Measurements from ENCODE around the gene BRD3OS.
A peak's percentile ranks its signal among the peaks of the same experiment; 100 is the strongest.

Gene BRD3OS

DNA sequence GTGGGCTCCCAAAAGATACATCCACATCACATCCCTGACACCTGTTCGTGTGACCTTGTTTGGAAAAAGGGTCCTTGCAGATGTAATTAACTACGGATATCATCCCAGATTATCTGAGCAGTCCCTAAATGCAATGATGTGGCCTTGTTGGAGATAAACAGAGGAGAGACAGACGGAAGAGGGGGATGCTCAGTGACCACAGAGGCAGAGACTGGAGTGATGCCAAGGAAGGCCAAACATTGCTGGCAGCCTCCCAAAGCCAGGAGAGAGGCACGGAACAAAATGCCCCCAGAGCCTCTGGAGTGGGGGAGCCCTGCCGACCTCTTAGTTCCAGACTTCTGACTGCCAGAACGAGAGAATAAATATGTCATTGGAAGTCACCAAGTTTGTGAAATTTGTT is 18.1 kb upstream of the BRD3OS start:
- no peak for ATAC-seq

DNA sequence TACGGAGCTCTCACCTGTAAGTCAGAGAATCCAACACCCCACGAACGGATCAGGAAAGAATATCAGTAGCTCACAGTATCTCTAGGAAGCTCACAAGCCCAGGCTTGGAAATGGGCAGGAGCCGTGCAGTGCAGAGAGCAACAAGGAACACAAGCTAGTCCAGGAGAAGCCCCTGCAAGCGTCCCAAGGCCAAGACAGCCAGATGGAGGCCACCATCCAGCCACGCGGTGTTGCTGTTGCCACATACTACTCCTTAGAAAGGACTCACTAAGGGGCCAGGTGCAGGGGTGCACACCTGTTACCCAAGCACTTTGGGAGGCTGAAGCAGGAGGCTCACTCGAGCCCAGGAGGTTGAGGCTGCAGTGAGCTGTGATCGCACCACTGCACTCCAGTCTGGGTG is 17.7 kb upstream of the BRD3OS start:
- no peak for ATAC-seq

DNA sequence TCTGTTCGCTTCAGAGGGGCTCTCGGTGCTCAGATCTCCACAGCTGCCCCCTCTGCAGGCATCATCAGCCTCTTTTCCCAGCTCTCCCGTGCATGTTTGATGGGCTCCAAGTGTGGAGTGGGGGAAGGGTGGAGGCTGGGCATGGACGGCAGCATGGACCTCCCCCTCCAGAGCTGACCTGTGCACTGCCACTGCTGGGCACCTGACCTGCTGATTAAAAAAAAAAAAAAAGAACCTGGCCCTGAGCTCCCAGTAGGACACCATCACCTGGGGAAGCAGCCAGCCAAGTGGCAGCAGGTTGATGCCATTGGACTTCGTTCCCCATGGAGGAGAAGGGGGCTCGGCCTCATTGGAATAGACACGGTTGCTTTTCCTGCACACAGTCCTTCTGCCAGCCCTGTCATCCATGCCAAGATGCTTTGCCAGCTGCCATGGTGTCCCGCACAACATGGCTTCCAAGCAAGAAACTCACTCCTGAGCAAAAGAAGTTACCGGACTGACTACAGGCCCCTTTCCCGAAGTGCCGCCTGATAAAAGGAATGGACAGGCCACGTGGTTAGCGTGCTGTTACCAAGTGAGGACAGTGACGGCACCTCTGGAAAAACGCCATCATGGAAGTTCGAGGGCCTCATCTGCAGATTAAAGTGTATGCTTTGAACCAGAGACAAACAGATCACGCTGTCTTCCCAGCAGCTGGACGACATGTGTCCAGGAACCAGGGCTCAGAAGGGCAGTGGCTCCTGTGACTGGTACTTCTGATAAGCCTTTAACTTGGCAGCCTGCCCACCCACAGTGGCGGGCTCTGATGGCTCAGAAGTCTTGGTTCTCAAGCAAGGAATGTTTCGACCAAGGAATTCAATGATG is 14.7 kb upstream of the BRD3OS start:
- ATAC-seq, result no peak

DNA sequence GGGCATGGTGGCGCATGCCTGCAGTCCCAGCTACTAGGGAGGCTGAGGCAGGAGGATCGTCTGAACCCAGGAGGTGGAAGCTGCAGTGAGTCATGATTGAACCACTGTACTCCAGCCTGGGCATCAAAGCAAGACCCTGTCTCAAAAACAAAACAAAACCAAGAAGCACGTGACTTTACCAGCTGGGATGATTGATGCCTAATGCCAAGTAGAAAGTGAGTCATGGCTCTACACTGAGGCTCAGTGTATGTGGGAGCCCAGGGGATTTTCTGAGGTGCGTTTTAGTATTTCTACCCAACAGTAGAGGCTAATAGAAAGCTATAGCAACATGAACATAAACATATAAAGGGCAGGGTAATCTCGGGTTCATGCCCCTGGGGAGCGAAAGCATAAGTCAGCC is 13.9 kb upstream of the BRD3OS start:
- ATAC-seq, result no peak

DNA sequence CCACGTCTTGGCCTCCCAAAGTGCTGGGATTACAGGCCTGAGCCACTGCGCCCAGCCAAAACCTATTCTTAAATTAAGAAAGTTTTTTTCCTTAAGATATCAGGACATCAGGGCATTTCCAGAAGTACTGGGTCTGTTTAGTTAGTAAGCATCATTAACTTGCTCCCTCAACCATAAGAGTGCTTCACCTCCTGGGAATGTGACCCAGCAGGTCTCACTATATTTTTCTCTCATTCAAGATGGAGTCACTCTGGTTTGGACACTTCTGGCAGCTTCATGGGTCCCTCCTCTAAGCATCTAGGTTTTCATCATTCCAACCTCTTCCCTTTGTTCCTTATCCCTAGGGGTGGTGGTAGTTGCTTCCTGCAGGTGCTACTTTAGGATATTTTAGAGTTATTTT is 10.3 kb upstream of the BRD3OS start:
- no peak for ATAC-seq

DNA sequence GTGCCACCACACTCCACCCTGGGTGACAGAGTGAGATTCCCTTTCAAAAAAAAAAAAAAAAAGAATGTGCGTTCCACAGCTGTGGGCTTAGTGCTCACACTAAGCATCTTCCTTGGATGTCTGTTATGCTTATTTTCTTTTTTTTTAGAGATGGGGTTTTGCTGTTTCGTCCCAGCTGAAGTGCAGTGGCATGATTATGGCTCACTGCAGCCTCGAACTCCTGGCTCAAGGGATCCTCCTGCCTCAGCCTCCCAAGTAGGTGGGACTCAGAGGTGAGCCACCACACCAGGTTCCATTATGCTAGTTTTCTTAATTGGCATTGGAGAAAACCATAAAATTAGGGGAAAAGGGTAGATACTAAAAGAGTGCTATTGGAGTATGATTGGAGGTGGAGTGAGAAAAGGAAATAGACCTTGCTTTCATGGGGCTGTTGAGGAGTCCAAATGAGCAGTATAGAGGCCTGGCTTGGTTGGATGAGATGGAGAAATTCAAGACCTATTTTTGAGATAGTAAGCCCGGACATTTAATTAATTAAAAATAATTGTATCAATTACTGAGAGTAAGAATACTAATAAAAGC is 978 bp upstream of the BRD3OS start:
- ATAC-seq, result no peak

DNA sequence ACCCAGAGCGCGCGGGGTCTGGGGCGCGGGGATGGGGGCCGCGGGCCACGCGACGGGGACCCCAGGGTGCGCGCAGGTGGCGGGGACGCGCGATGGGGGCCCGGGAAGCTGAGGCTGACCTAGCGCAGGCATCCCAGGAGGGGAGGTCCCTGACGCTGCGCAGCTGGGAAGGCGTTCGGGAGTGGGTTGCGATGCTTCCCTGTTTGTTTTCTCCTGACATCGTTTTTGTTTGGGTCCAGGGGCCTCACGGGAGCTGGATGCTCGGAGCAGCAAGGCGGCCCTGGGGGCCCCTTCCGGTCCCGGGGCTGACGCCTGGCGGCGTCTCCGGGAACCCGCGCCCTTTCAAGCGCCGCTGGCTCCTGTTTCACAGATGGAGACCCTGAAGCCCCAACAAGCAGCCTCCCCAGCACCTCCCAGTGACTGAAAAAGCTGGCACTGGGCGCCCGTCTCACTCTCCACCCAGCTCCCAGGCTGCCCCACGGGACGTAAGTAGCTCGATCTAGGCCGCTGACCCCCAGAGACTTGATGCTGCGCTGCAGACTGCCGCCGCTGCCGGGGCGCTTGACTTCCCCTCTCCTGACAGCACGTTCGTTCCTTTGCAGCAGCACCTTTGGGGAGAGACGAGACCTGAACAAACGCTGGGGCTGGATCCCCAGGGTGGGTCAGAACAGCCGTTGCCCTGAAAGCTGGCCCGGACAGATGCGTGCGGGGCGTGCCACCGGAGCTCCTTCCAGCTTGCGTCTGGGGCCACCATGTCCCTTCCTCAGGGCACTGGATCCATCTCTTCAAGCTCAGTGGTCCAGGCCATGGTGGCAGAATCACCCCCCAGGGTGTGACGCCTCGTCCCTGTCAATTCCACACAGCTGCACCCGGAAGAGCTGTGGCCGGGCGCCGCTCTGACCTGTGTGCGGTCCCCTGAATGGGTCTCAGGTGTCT is 593 bp downstream of the BRD3OS start:
- peak; percentile 26 to 27 for ATAC-seq

DNA sequence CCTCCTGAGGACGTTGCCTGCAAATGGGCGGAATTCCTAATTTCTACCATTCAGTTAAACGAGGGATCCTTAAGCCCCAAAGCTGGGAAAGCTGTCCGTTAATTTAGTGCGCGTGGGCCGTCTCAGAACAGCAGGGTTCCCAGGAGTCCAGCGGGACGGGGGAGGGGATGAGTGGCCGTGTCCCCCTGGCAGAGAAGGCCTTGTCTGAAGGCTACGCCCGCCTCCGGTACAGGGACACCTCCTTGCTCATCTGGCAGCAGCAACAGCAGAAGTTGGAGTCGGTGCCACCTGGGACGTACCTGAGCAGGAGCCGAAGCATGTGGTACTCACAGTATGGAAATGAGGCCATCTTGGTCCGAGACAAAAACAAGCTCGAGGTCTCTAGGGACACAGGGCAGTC is 1.3 kb downstream of the BRD3OS start:
- ATAC-seq, result no peak

DNA sequence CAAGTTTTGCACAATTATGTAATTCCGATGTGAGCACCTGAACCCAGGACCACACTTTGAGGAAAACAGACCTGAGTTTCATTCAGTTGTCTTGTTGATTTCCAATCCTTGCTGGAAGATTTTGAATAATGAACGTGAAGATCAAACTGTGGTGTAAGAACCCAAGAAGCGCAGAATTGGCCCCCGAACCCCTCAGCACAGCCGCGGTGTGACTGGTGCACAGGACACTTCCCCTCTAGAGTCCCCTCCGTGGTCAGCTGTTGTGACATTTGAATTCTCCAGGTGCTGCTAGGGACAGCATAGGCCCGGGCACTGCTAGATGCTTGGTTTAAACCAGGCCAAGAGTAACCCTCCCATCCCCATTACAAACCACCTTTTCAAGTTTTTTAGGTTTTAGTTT is 1.7 kb downstream of the BRD3OS start:
- ATAC-seq, result no peak

DNA sequence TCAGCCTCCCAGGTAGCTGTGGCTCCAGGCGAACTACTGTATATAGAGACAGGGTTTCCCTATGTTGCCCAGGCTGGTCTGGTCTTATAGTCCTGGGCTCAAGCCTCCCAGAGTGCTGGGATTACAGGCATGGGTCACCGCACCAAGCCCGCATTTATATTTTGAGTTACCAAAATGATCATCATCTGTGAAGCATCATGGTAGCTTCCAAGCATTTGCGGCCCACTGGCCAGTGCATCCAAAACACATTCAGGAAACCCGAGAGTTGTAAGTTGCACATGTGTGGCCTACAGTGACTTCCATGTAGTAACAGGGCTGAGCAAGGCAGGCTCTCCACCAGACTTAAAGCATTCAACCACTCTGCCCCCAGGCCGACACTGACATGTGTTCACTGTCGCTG is 2.3 kb downstream of the BRD3OS start:
- no peak for ATAC-seq

DNA sequence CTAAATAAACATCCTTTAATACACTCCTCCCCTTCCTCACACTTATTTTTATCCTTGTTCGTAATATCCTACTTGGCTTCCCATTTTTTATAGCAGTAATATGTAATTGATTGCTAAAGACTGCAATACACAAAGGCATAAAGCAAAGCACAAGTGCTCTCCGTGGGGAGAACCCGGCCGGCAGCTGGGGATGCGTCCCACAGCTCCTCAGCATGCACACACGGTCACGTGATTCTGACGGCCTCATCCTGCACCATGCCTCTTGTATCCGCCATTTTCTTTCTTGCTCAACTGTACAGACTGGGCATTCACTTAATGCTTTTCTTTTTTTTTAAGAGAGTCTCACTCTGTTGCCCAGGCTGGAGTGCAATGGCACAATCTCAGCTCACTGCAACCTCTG is 2.8 kb downstream of the BRD3OS start:
- no peak for ATAC-seq

DNA sequence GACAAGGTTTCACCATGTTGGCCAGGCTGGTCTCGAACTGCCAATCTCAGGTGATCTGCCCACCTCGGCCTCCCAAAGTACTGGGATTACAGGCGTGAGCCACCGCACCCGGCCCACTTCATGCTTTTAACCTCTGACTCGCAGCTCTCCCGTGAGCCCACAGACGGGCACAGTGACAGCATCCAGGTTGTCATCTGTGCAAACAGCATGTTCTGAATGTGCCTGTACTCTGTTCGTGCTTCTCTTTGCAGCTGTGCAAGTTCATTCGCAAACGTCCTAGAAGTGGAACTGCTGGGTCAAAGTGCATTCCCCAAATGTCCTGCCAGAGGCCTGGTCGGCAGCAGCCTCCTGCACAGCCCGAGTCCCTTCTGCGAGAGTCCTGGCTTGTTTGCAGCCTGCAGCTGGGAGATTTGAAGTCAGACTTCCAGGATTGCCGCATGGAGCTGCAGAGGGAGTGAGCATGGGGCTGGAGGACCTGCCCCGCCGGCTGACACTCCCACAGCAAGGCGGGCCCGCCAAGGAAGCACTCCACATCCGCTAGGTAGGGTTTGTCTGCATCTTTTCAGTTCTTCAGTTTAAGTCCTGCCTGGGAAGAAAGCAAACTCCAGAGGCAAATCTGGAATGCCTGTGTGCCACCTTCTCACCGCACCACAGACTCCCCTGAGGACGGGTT is 3.4 kb downstream of the BRD3OS start:
- no peak for ATAC-seq

DNA sequence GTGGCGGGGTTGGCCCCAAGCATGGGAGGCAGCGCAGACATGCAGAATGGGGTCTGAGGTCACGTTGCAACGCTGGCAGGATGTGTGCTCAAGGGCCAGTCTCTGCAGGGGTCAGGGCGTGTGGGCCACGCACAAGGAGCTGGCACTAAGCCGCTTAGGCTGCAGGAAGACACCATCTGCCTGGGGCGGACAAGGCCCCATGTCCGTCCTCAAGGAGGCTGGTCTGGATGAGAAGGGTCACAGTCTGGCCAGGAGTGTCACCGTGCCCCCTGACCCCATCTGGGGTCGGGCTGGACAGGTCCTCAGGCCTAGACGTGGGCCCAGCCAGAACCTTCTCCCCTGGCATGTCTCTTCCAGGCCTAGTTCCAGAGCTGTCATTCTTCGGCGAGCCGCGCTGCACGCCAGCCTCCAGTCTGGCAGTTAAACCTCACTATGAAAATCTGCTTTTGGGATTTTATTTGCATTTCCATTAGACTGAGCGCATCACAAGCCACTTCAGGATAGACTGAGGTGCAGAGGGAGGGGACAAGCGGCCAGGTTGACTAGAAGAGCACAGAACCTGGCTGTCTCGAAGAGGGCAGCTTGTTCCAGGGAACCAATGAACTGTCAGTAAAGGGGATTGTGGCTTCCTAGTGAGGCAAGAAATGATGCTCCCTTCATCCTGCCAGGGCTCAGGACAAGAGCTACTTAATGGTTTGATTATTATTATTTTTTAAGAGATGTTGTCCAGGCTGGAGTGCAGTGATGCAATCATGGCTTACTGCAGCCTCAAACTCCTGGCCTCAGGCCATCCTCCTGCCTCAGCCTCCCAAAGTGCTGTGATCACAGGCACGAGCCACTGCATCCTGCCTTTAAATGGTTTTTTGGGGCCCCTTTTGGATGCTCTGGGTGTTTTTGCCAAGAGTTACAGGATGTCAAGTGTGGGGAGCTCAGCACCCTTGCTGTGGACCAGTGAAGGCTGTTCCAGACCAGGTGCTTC is 4.3 kb downstream of the BRD3OS start:
- ATAC-seq, result no peak

DNA sequence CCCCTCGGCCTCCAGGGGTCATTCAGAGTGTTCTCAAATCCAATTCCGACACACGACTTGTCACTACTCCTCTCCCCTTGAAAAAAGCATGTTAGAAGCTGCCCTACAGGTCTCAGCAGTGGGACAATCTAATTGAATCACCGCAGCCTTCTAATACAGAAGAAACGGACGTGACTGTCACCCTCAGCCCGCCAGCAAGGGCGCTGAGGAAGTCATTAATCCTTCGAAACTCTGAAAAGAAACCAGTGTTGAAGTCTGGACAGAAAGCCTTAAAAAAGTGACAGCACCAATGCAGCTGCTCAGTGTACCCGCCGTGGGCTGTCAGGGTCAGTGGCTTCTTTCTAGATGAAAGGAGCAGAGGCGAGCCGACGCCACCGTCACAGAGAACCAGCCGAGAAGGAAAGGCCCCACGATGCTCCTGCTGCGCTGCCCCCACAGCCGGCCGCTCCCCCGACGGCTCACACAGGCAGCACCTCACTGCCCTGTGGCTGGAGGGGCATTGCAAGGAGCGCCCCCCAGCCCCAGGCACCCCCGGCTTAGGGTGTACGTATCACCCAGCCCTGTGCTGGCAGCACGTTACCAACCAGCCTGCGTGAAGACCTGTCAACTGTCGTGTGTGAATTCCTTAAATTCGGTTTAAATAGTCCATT is 5.7 kb downstream of the BRD3OS start:
- no peak for ATAC-seq

DNA sequence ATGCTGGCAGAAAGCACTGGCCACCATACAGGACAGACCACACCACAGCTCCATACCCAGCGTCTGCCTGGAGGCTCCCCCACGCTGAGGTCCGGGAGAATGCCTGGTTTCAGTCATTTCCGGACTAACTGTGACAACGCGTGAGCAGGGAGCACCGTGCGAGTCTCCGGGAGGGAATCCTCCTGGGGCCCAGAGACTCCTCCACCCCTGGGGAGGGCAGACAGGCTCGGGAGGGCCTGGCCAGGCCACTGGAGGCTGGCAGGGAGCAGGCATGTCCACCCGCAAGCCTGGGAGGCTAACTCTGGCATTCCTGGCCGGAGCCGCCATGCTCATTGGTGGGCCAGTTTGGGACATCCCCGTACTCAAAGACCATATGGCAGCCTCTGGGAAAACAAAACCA is 6.5 kb downstream of the BRD3OS start:
- no peak for ATAC-seq

DNA sequence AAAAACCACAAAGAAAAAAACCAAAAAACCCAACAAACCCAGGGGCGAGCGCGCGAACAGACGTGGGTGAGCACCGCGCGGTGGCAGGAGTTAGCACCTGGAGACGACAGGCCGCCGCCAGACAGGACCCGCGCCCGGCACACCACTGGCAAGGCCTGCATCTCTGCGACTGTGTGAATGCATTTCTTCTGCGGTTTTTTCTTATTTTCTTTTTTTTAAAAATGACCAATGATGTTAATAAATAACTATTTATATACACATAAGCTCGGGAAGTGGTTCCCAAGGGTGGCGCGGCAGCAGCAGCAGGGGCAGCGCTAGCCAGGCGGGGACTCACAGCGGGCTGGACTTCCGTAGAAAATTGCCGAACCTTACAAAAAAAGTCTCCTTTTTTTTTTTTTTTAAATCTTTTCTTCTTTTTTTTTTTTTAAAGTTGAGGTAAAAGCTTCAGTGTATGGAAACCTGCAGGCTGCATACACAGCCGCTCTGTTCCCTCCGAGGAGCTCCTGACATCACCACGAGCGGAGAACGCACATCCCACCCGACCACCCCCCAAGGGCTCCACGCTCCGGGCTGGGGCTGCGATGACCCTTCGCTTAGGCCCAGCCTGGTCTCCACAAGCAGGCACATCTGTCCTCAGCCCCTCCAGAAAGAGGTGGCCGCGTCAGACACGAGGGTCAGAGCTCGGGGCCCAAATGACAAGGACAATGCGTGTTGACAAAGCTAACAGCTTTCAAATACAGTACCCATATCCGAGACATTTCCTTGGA is 7.4 kb downstream of the BRD3OS start:
- no peak for ATAC-seq

DNA sequence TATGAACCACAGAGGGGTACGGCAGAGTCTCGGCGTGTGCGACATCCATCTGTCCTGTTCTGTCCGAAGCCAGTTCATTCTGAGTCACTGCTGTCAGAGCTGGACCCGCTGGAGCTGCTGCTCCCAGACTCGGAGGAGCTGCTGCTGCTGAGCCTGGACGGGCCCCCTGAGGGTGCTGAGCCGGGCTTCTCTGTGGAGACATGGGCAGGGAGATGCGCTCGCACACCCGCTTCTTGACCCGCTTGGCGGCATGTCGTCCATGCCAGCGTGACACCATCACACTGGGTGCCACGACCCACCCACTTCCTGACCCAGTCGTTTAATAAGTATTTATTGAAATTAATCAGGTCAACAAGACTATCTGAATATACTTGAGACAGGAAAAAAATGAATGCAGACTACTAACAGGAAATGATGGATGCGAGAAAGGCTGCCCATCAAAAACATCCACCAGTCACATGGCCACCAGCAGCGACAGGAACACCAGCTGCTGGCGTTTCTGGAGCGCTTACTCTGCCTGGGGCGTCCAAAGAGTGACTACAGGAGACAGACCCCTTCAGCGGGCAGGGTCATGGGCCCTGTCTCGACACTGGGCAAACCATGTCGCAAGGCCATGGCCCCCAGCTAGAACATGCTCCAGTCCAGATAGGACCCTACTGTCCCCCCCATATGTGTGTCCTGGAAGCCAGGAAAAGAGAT is 8.4 kb downstream of the BRD3OS start:
- no peak for ATAC-seq

DNA sequence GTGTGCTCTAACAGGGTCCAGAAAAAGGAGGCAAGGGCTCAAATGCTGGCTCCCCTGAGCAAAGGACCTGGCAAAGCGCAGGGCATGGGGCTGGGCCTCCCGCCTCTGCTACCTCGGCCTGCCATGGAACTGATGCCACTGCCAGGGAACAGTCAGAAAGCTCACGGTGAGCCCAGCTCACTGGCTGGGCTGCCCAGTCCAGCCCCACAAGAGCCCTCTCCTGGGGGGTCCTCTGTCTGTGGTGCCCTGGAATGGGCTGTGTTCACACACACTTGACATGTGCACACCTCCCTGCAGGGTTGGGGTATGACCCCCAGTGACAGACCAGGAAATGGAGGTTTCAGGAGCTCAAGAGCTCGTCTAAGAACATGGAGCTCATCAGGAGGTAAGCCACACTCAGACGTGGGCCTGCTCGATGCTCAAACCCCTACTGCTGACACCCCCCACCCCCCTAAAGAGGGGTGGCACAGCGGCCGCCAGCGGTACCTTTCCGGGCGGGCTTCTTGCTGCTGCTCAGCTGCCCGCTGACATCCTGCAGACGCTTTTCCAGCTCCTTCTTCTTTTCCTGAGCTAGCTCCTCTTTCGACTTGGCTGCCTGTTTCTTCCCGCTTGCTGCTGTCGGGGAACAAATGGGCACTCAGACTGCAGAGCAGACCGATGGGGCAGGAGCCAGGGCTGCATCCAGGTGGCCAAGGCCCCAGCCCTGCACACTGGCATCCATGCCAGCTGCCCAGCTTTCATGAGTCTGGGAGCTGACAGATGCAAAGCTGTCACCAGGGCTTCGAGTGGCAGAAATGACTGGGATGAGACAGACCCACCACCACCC is 9.1 kb downstream of the BRD3OS start:
- ATAC-seq, result no peak

All from activated CD4-positive, CD25-positive, alpha-beta regulatory T cell treated with anti-CD3 and anti-CD28 coated beads, Interleukin-2, amount 50 U/mL, for 24 hours (primary cell).